ENCODE results near the gene GSTK1.

DNA sequence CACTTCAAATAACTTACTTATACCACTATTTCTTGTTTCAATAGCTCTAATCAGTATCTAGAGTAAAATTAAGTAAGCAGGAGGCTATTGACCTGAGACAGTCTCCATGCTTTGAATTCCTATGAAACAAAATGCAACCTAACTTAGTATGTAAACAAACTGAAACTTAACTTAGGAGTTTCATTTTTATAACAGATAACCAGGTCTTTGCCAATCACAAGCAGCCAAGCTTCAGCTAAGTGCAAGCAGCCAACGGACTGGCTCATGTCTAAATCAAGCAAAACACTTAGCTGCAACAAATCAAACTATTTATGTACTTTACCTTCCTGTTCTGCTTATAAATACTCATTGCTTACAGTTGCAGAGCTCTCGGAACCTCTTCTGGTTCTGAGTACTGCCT, 4.4 kb upstream of the GSTK1 start:
- TF ChIP-seq, protein P1, sequence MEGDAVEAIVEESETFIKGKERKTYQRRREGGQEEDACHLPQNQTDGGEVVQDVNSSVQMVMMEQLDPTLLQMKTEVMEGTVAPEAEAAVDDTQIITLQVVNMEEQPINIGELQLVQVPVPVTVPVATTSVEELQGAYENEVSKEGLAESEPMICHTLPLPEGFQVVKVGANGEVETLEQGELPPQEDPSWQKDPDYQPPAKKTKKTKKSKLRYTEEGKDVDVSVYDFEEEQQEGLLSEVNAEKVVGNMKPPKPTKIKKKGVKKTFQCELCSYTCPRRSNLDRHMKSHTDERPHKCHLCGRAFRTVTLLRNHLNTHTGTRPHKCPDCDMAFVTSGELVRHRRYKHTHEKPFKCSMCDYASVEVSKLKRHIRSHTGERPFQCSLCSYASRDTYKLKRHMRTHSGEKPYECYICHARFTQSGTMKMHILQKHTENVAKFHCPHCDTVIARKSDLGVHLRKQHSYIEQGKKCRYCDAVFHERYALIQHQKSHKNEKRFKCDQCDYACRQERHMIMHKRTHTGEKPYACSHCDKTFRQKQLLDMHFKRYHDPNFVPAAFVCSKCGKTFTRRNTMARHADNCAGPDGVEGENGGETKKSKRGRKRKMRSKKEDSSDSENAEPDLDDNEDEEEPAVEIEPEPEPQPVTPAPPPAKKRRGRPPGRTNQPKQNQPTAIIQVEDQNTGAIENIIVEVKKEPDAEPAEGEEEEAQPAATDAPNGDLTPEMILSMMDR (IDR thresholded peaks at IDR 0.05; ENCODE audit: low read depth, low read length, missing input control) = no peak
- no peak for TF ChIP-seq EGR1 (IDR thresholded peaks at IDR 0.05; ENCODE audit: low read depth in 2 of 2)
- TF ChIP-seq, protein P2, sequence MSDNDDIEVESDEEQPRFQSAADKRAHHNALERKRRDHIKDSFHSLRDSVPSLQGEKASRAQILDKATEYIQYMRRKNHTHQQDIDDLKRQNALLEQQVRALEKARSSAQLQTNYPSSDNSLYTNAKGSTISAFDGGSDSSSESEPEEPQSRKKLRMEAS (IDR thresholded peaks at IDR 0.05) = no peak
